ENCODE results near the gene TDRD10.

DNA sequence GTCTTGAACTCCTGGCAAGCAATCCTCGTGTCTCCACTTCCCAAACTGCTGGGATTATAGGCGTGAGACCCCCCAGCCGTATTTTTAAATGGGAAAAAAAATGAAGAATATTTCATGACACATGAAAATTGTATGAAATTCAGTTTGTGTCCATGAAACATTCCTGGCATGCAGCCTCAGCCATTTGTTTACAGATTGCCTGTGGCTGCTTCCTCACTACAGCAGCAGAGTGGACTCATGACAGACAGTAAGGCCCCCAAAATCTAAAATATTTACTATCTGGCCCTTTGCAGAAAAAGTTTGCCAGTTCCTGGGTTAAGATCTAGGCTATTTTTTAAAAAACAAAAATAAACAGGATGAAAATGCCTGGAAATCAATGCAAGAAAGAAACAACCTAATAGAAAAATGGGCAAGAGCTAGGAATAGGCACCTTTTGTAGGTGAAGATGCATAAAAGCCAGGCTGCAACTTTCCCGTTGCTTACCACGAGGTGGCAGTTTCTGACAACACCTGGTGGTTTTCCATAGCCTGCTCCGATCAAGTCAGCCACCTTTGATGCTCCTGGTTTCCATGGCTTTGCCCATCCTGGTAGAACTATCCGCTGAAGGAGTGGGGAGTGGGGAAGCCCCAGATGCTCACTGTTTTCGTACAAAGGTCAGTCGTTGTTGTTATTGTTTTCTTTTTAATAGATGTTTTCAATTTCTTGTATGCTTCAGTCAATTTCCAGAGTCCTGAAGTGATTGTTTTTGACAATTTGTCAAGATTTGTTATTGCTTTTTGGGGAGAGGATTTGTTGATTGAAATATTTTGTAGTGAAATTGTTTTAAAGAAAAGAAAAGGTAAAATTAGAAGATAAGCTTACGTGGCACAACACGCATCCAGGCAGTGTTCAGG is 32.2 kb downstream of the TDRD10 start:
- TF ChIP-seq CTCF (IDR thresholded peaks at IDR 0.05), result peak in 1 of 4 experiments; percentile 10
- TF ChIP-seq EP300 (IDR thresholded peaks at IDR 0.05), result no peak
- TF ChIP-seq POLR2AphosphoS5 (IDR thresholded peaks at IDR 0.05), result no peak
